Osteocyte (in vitro differentiated cells): ENCODE results near the gene RASGEF1B. TPM values are rescaled to one million over a fixed set of nuclear protein-coding genes. Genes with fewer than 3 reads are reported as not detected.

ENCODE experiments used
- DNase-seq: peaks from one replicate; pipeline ENCODE4 v3.0.0; 2021; ENCODE audit warnings: mixed read lengths; ENCODE audit not compliant: unreplicated experiment; ENCODE audit errors: extremely low spot score
- H3K27ac Mint-ChIP-seq: one replicate; pipeline ENCODE4 v1.8.0; 2021; ENCODE audit warnings: mild to moderate bottlenecking, mixed read lengths; ENCODE audit not compliant: unreplicated experiment
- H3K27me3 Mint-ChIP-seq: one replicate; pipeline ENCODE4 v1.8.0; 2021; ENCODE audit warnings: mixed read lengths; ENCODE audit not compliant: unreplicated experiment
- H3K36me3 Mint-ChIP-seq: one replicate; pipeline ENCODE4 v1.8.0; 2021; ENCODE audit warnings: mixed read lengths; ENCODE audit not compliant: unreplicated experiment
- H3K4me1 Mint-ChIP-seq: one replicate; pipeline ENCODE4 v1.8.0; 2021; ENCODE audit warnings: mixed read lengths; ENCODE audit not compliant: unreplicated experiment
- H3K4me3 Mint-ChIP-seq: one replicate; pipeline ENCODE4 v1.8.0; 2021; ENCODE audit warnings: mild to moderate bottlenecking, moderate library complexity, mixed read lengths; ENCODE audit not compliant: unreplicated experiment
- H3K9me3 Mint-ChIP-seq: one replicate; pipeline ENCODE4 v1.8.0; 2021; ENCODE audit warnings: mixed read lengths; ENCODE audit not compliant: unreplicated experiment
- CTCF ChIP-seq: fragments of 200-600 bp; sonication (generic); IDR thresholded peaks from 2 replicates; pipeline ENCODE4 v1.5.0; 2021; ENCODE audit warnings: antibody characterized with exemption, mild to moderate bottlenecking, moderate library complexity
- total RNA-seq: library from RNA; stranded (reverse); gene quantifications from 2 replicates; pipeline ENCODE4 v1.2.1, GENCODE V29; 2021

The RASGEF1B gene
- total RNA-seq, 1 donor from 2014 or later = 0.64 TPM

DNA sequence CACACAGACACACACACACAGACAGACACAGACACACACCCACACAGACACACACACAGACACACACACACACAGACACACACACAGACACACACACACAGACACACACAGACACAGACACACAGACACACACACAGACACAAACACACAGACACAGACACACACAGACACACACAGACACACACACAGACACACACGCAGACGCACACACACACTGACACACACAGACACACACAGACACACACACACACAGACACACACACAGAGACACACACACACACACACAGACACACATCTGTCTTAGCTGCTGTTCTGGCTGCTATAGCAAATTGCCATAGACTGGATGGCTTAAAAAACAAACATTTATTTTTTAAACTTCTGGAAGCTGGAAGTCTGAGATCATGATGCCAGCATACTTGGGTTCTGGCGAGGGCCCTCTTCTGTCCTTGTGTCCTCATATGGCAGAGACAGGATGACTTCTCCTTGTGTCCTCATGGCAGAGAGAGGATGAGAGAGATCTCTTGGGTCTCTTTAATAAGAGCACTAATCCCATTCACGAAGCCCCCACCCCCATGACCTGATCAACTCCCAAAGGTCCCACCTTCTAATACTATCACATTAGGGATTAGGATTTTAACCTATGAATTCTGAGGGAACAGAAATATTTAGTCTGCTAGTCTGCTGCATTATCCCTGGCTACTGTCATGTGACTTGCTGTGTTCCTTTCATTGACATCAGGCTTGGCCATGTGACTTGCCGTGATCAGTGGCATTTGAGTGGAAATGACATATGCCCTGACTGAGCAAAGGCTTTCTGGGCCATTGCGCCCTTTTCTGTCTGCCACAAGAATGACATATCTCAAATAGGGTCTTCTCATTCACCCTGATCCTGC is 32.7 kb upstream of the RASGEF1B start:
- Mint-ChIP-seq H3K4me1 (no peaks in the 10 kb centered on the region), H3K27me3 (peaks cover 9% of the 10 kb centered on the region), H3K36me3 (no peaks in the 10 kb centered on the region), H3K4me3 (no peak overlapping the region), H3K27ac (no peak overlapping the region), H3K9me3 (no peaks in the 10 kb centered on the region)
- no peak for DNase-seq
- TF ChIP-seq CTCF = no peak

DNA sequence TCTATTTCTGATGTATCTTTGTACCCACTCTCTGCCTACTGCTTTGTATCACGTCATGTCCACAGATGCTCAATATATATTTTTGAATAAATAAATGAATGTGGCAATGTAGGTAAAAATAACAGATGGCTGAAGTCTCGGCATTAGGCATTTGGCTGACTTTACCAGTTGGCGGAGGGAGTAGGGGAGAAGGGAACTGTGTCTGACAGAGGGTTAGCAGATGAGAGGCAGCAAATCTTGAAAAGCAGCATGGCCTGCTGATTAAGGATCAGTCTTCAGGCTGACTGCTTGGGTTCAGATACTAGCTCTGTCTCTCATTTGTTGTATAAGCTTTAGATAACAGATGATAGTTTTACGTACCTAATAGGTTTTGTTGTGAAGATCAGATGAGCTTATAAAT is 31.9 kb upstream of the RASGEF1B start:
- H3K27ac Mint-ChIP-seq = no peak overlapping the region
- no peaks in the 10 kb centered on the region for H3K36me3 Mint-ChIP-seq
- H3K9me3 Mint-ChIP-seq = no peaks in the 10 kb centered on the region
- H3K4me1 Mint-ChIP-seq = no peaks in the 10 kb centered on the region
- peaks cover 15% of the 10 kb centered on the region for H3K27me3 Mint-ChIP-seq
- H3K4me3 Mint-ChIP-seq = no peak overlapping the region
- no peak for TF ChIP-seq CTCF
- no peak for DNase-seq

- Mint-ChIP-seq H3K27ac (no peak overlapping the region), H3K36me3 (no peaks in the 10 kb centered on the region), H3K4me3 (no peak overlapping the region), H3K4me1 (no peaks in the 10 kb centered on the region), H3K9me3 (no peaks in the 10 kb centered on the region), H3K27me3 (peaks cover 15% of the 10 kb centered on the region)
- no peak for DNase-seq
- TF ChIP-seq CTCF = no peak
These were observed 30.9 kb upstream of the RASGEF1B start for GRCh38 chr4:81502564-81502963.

DNA sequence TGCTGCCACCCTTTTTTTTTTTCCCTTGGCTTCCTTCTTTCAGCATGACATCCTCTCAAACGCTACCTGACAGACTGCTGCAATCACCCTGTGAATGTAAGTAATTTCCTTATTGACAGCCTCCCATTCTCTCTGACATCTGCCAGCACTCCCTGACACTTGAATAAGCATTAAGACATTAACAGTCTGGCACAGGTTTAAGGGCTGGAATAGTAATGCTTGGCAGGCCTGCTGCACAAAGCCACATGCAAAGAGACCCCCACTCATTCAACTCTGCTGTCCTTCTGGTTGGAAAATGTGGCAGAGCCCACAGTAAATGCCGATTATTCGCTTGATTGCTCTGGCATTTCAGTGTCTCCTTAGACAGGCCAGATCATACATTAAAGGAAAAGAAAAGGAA is 28.1 kb upstream of the RASGEF1B start:
- TF ChIP-seq CTCF = no peak
- Mint-ChIP-seq H3K4me1 (no peaks in the 10 kb centered on the region), H3K4me3 (no peak overlapping the region), H3K9me3 (no peaks in the 10 kb centered on the region), H3K36me3 (no peaks in the 10 kb centered on the region), H3K27me3 (peaks cover 15% of the 10 kb centered on the region), H3K27ac (no peak overlapping the region)
- no peak for DNase-seq

DNA sequence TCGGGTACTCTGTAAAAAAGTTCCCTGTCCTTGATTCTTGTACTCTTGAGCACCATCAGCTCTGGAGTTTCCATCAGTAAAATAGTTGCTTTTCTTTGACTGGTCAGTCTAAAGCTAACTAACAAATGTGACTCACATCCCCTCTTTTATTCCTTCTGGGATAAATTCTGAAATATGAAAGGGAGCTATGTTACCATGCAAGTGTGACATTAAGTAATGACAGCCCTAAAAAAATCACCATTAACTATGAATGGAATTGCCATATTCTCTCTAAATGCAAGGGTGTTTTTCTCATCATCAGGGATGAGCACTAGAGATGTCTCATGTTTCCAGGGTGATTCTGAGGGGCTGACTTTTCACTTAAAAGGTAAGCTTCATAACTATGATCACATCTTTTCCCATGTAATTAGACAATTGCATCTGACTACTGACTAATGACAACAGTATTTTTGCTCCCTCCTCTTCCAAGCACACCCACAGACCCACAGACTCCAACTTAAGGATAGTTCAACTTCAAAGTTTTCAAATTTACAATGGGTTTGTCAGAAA is 26.9 kb upstream of the RASGEF1B start:
- Mint-ChIP-seq H3K27ac (no peak overlapping the region), H3K36me3 (no peaks in the 10 kb centered on the region), H3K27me3 (peaks cover 15% of the 10 kb centered on the region), H3K4me1 (no peaks in the 10 kb centered on the region), H3K9me3 (no peaks in the 10 kb centered on the region), H3K4me3 (no peak overlapping the region)
- TF ChIP-seq CTCF = no peak
- no peak for DNase-seq
